Measurements from ENCODE around the gene BRCA1. TPM values are rescaled to one million over a fixed set of nuclear protein-coding genes. Genes with fewer than 3 reads are reported as not detected.

BRCA1 gene
- polyA plus RNA-seq, 3 donors = 0.87 to 2.6 (median 1.9) TPM

Small RNA genes within 50 kb of the gene (small RNA-seq; reads per million reads assigned to genes)
- gene AC060780.2 (ENCODE audit: insufficient read length, low read depth) (not detected), gene AC060780.3 (ENCODE audit: insufficient read length, low read depth) (not detected), gene AC135721.1 (ENCODE audit: insufficient read length, low read depth) (not detected)

Other genes with a start within 250 kb of the BRCA1 start
- gene G6PC1, start 224.6 kb downstream of the BRCA1 start, polyA plus RNA-seq = not detected
- 10 to 100 TPM; 14.4 to 31.8 (median 17.4) TPM for gene AARSD1, start 160.9 kb downstream of the BRCA1 start, polyA plus RNA-seq
- gene PTGES3L, start 145.3 kb downstream of the BRCA1 start, polyA plus RNA-seq = under 1 TPM in 1 of 3 donors, not detected in 2; 0.32 TPM
- gene RUNDC1, start 144.8 kb downstream of the BRCA1 start, polyA plus RNA-seq = 10 to 100 TPM in 1 of 3 donors, 1 to 10 TPM in 2; 7.5 to 10.3 (median 9.9) TPM
- 1,000 to 10,000 TPM; 1,073 to 2,156 (median 1,232) TPM for gene RPL27, start 126.9 kb downstream of the BRCA1 start, polyA plus RNA-seq
- 100 to 1,000 TPM in 2 of 3 donors, 10 to 100 TPM in 1; 76.9 to 152 (median 106) TPM for gene IFI35, start 118.6 kb downstream of the BRCA1 start, polyA plus RNA-seq
- gene VAT1, start 103.0 kb downstream of the BRCA1 start, polyA plus RNA-seq = 10 to 100 TPM; 12.7 to 39.5 (median 38.0) TPM
- gene RND2, start 100.1 kb downstream of the BRCA1 start, polyA plus RNA-seq = not detected
- gene NBR1, start 45.9 kb upstream of the BRCA1 start, polyA plus RNA-seq = 10 to 100 TPM; 40.4 to 88.5 (median 64.0) TPM
- gene TMEM106A, start 86.5 kb upstream of the BRCA1 start, polyA plus RNA-seq = 10 to 100 TPM in 1 of 3 donors, 1 to 10 TPM in 2; 6.9 to 26.6 (median 8.0) TPM
- not detected for gene CCDC200, start 103.3 kb upstream of the BRCA1 start, polyA plus RNA-seq
- gene RNU2-1, start 108.6 kb upstream of the BRCA1 start, polyA plus RNA-seq = not detected